ENCODE results near the gene FAM43A.

GRCh38 chr3:194640829-194641228, 44.9 kb upstream of the FAM43A start:
- peak in 1 of 2 donors; percentile 11 for TF ChIP-seq CTCF (conservative IDR thresholded peaks at IDR 0.05 in 1 of 2, IDR thresholded peaks at IDR 0.05 in 1 of 2; ENCODE audit: extremely low read depth in 1 of 2, insufficient read depth in 1 of 2, low read depth in 1 of 2, low read length in 2 of 2)
- no peak for TF ChIP-seq EZH2 (IDR thresholded peaks at IDR 0.05; ENCODE audit: borderline replicate concordance, low read length)

Measured in mammary epithelial cell (primary cell).